Testis (tissue), 2 donors: Measurements from ENCODE around the gene CALHM3.

Experiments
- CTCF ChIP-seq, 3 experiments: fragments of 450-650 bp in 2 of 3; fragments of 200-600 bp in 1 of 3; sonication (generic) in 1 of 3; IDR thresholded peaks; one replicate each; pipeline ENCODE4 v1.5.1; 2016 to 2019; ENCODE audit warnings: antibody characterized with exemption in 3 of 3, mild to moderate bottlenecking in 2 of 3, moderate library complexity in 1 of 3
- POLR2A ChIP-seq: fragments of 450-650 bp; IDR thresholded peaks from one replicate; pipeline ENCODE4 v1.6.1; 2017; ENCODE audit warnings: antibody characterized with exemption, mild to moderate bottlenecking, moderate library complexity

GRCh38 chr10:103487410-103487708, 8.3 kb upstream of the CALHM3 start:
- TF ChIP-seq CTCF (IDR thresholded peaks at IDR 0.05) (no peak), POLR2A (no peak)
